HepG2 (cell line): ENCODE data around the gene PPP1R27. TPM values are rescaled to one million over a fixed set of nuclear protein-coding genes. Genes with fewer than 3 reads are reported as not detected.

Source experiments
- ATM ChIP-seq: fragments of 450-650 bp; IDR thresholded peaks from 2 replicates; pipeline ENCODE4 v1.7.1; 2017; ENCODE audit warnings: mild to moderate bottlenecking, borderline replicate concordance
- HHEX ChIP-seq: IDR thresholded peaks from 2 replicates; pipeline ENCODE4 v1.6.1; 2016; ENCODE audit warnings: control low read depth
- HNRNPH1 ChIP-seq: fragments of 200-400 bp; formaldehyde crosslinking; optimal IDR thresholded peaks from 2 replicates; pipeline ENCODE3; 2017; ENCODE audit warnings: mild to moderate bottlenecking, low read depth, low read length
- MIER2 ChIP-seq: IDR thresholded peaks from 2 replicates; pipeline ENCODE4 v1.6.1; 2016; ENCODE audit warnings: missing biosample characterization, missing genetic modification reagents
- WIZ ChIP-seq: sonication (generic); formaldehyde crosslinking; IDR thresholded peaks from 2 replicates; pipeline ENCODE4 v1.5.1; 2020; ENCODE audit warnings: mild to moderate bottlenecking, missing genetic modification reagents
- YY1 ChIP-seq: IDR thresholded peaks from 2 replicates; pipeline ENCODE4 v1.6.1; 2011; ENCODE audit warnings: low read length, low read depth, moderate library complexity, mild to moderate bottlenecking; ENCODE audit not compliant: insufficient read depth, insufficient replicate concordance
- ZFP36 ChIP-seq: fragments of 150-350 bp; IDR thresholded peaks from 2 replicates; pipeline ENCODE4 v1.6.1; 2018; ENCODE audit warnings: borderline replicate concordance, low read length, low read depth; ENCODE audit not compliant: partially characterized antibody
- ZNF12 ChIP-seq: sonication (generic); formaldehyde crosslinking; IDR thresholded peaks from 2 replicates; pipeline ENCODE4 v1.5.0; 2020; ENCODE audit warnings: missing genetic modification reagents
- ZNF562 ChIP-seq: sonication (generic); formaldehyde crosslinking; IDR thresholded peaks from 2 replicates; pipeline ENCODE4 v1.8.0; 2022; ENCODE audit warnings: missing genetic modification reagents, borderline replicate concordance
- polyA plus RNA-seq, 8 experiments: library from polyadenylated mRNA; depleted of rRNA in 3 of 8; stranded (reverse) in 7 of 8; unstranded in 1 of 8; fragments of >200 nt; fragmentation: Illumina TruSeq in 4 of 8; extraction: Trizol in 4 of 8; gene quantifications; 2 replicates each; pipeline versions ENCODE4 v1.2.1 to v1.2.3, GENCODE V29; 2011 to 2016; ENCODE audit warnings: low read depth in 4 of 8, missing spikeins in 1 of 8, mixed read lengths in 1 of 8; ENCODE audit not compliant: insufficient read depth in 1 of 8
- total RNA-seq, 5 experiments: library from RNA; depleted of rRNA; stranded (reverse); fragments of >200 nt; fragmentation: Illumina TruSeq; extraction: Trizol; gene quantifications; 2 replicates each; pipeline ENCODE4 v1.2.3, GENCODE V29; 2016; ENCODE audit warnings: low read depth in 1 of 5
- TF ChIP-seq, protein P1 (sequence below): sonication (generic); formaldehyde crosslinking; IDR thresholded peaks from one replicate; pipeline ENCODE4 v1.5.1; 2020; ENCODE audit warnings: mild to moderate bottlenecking, missing genetic modification reagents; ENCODE audit errors: not compliant biosample characterization
- TF ChIP-seq, protein P2 (sequence below): sonication (generic); formaldehyde crosslinking; IDR thresholded peaks from 2 replicates; pipeline ENCODE4 v1.5.1; 2020; ENCODE audit warnings: mild to moderate bottlenecking, missing genetic modification reagents, moderate library complexity
- TF ChIP-seq, protein P3 (sequence below), 2 experiments: IDR thresholded peaks; 2 replicates each; pipeline ENCODE4 v1.6.1; 2011 to 2012; ENCODE audit warnings: low read length in 2 of 2, borderline replicate concordance in 1 of 2, low read depth in 1 of 2, mild to moderate bottlenecking in 1 of 2, moderate library complexity in 1 of 2

PPP1R27 gene
- total and polyA plus RNA-seq, 2 of the 13 experiments (the other 11 are each of a cell fraction or from before 2014, with no cell fraction given): 0.17 to 1.00 TPM

DNA sequence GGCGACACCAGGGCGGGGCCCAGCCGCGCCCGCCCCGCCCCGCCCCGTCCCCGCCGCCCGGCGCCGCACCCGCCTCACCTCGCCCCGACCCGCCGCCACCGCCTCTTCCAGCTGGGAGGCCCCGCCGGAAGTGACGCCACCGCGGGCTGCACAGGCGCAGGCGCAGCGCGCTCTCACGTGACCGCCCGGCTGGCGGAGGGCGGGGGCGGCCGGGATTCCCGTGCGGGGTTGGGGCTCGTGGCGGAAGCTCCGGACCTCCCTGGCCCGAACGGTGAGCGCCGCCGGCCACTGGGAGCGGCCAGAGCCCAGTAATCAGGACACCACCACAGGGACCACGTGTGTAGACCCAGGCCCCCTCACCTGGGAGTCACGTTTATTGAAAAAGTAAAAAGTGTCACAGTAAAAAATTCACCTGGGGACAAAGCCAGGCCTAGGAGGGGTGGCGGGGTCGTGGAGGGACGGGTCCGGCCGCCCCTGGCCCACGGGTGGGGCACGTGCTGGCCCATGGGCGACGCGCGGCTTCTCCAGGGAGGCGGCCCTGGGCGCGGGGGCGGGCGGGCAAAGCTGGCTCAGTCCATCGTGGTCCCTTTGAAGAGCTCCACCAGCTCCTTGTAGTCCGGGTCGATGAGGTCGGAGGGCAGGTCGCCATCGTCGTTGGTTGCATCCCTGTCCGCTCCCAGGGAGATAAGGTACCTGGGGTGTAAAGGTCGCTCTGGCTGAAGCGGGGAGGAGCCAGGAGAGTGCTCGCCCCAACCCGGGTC, 1.5 kb downstream of the PPP1R27 start, which contains the start of gene MCRIP1 (continued):
- TF ChIP-seq, protein P1, sequence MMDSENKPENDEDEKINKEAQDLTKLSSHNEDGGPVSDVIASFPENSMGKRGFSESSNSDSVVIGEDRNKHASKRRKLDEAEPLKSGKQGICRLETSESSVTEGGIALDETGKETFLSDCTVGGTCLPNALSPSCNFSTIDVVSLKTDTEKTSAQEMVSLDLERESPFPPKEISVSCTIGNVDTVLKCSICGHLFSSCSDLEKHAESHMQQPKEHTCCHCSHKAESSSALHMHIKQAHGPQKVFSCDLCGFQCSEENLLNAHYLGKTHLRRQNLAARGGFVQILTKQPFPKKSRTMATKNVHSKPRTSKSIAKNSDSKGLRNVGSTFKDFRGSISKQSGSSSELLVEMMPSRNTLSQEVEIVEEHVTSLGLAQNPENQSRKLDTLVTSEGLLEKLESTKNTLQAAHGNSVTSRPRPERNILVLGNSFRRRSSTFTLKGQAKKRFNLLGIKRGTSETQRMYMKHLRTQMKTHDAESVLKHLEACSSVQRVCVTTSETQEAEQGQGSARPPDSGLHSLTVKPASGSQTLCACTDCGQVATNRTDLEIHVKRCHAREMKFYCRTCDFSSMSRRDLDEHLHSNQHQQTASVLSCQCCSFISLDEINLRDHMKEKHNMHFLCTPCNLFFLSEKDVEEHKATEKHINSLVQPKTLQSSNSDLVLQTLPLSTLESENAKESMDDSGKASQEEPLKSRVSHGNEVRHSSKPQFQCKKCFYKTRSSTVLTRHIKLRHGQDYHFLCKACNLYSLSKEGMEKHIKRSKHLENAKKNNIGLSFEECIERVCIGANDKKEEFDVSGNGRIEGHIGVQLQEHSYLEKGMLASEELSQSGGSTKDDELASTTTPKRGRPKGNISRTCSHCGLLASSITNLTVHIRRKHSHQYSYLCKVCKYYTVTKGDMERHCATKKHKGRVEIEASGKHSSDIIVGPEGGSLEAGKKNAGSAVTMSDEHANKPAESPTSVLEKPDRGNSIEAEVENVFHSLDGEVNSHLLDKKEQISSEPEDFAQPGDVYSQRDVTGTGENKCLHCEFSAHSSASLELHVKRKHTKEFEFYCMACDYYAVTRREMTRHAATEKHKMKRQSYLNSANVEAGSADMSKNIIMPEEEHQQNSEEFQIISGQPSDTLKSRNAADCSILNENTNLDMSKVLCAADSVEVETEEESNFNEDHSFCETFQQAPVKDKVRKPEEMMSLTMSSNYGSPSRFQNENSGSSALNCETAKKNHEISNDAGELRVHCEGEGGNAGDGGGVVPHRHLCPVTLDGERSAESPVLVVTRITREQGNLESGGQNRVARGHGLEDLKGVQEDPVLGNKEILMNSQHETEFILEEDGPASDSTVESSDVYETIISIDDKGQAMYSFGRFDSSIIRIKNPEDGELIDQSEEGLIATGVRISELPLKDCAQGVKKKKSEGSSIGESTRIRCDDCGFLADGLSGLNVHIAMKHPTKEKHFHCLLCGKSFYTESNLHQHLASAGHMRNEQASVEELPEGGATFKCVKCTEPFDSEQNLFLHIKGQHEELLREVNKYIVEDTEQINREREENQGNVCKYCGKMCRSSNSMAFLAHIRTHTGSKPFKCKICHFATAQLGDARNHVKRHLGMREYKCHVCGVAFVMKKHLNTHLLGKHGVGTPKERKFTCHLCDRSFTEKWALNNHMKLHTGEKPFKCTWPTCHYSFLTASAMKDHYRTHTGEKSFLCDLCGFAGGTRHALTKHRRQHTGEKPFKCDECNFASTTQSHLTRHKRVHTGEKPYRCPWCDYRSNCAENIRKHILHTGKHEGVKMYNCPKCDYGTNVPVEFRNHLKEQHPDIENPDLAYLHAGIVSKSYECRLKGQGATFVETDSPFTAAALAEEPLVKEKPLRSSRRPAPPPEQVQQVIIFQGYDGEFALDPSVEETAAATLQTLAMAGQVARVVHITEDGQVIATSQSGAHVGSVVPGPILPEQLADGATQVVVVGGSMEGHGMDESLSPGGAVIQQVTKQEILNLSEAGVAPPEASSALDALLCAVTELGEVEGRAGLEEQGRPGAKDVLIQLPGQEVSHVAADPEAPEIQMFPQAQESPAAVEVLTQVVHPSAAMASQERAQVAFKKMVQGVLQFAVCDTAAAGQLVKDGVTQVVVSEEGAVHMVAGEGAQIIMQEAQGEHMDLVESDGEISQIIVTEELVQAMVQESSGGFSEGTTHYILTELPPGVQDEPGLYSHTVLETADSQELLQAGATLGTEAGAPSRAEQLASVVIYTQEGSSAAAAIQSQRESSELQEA (CRISPR knock-in tag): peak; percentile 79
- TF ChIP-seq ZNF562 (no peak), WIZ (CRISPR knock-in tag) (peak; percentile 84; the same call in 1 of the 2 replicates), YY1 (peak; percentile 81), ZNF12 (CRISPR knock-in tag) (peak; percentile 47), MIER2 (CRISPR knock-in tag) (0 out of 2 replicates have a peak, but pooled peaks have one; percentile 60), ATM (no peak), HHEX (0 out of 2 replicates have a peak, but pooled peaks have one; percentile 35), HNRNPH1 (no peak), ZFP36 (no peak)
- TF ChIP-seq, protein P2, sequence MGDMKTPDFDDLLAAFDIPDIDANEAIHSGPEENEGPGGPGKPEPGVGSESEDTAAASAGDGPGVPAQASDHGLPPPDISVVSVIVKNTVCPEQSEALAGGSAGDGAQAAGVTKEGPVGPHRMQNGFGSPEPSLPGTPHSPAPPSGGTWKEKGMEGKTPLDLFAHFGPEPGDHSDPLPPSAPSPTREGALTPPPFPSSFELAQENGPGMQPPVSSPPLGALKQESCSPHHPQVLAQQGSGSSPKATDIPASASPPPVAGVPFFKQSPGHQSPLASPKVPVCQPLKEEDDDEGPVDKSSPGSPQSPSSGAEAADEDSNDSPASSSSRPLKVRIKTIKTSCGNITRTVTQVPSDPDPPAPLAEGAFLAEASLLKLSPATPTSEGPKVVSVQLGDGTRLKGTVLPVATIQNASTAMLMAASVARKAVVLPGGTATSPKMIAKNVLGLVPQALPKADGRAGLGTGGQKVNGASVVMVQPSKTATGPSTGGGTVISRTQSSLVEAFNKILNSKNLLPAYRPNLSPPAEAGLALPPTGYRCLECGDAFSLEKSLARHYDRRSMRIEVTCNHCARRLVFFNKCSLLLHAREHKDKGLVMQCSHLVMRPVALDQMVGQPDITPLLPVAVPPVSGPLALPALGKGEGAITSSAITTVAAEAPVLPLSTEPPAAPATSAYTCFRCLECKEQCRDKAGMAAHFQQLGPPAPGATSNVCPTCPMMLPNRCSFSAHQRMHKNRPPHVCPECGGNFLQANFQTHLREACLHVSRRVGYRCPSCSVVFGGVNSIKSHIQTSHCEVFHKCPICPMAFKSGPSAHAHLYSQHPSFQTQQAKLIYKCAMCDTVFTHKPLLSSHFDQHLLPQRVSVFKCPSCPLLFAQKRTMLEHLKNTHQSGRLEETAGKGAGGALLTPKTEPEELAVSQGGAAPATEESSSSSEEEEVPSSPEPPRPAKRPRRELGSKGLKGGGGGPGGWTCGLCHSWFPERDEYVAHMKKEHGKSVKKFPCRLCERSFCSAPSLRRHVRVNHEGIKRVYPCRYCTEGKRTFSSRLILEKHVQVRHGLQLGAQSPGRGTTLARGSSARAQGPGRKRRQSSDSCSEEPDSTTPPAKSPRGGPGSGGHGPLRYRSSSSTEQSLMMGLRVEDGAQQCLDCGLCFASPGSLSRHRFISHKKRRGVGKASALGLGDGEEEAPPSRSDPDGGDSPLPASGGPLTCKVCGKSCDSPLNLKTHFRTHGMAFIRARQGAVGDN (CRISPR knock-in tag): peak; percentile 97
- TF ChIP-seq, protein P3, sequence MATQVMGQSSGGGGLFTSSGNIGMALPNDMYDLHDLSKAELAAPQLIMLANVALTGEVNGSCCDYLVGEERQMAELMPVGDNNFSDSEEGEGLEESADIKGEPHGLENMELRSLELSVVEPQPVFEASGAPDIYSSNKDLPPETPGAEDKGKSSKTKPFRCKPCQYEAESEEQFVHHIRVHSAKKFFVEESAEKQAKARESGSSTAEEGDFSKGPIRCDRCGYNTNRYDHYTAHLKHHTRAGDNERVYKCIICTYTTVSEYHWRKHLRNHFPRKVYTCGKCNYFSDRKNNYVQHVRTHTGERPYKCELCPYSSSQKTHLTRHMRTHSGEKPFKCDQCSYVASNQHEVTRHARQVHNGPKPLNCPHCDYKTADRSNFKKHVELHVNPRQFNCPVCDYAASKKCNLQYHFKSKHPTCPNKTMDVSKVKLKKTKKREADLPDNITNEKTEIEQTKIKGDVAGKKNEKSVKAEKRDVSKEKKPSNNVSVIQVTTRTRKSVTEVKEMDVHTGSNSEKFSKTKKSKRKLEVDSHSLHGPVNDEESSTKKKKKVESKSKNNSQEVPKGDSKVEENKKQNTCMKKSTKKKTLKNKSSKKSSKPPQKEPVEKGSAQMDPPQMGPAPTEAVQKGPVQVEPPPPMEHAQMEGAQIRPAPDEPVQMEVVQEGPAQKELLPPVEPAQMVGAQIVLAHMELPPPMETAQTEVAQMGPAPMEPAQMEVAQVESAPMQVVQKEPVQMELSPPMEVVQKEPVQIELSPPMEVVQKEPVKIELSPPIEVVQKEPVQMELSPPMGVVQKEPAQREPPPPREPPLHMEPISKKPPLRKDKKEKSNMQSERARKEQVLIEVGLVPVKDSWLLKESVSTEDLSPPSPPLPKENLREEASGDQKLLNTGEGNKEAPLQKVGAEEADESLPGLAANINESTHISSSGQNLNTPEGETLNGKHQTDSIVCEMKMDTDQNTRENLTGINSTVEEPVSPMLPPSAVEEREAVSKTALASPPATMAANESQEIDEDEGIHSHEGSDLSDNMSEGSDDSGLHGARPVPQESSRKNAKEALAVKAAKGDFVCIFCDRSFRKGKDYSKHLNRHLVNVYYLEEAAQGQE (IDR thresholded peaks at IDR 0.05; ENCODE audit: borderline replicate concordance in 1 of 2, low read depth in 1 of 2, low read length in 2 of 2): peak in 1 of 2 experiments; percentile 13; a peak in 1 of 4 replicates
